A549 (cell line): ENCODE measurements around the gene CLEC4E.

Source experiments
- EP300 ChIP-seq, 2 experiments: fragments of >200 bp; sonication (Bioruptor Twin); formaldehyde crosslinking; IDR thresholded peaks; 2 replicates in 1 of 2; 3 replicates in 1 of 2; pipeline ENCODE4 v1.6.1; 2016 to 2017
- POLR2A ChIP-seq: IDR thresholded peaks from 2 replicates; pipeline ENCODE4 v1.6.1; 2012; ENCODE audit warnings: mild to moderate bottlenecking, low read length
- POLR2AphosphoS2 ChIP-seq: conservative IDR thresholded peaks from 2 replicates; pipeline ENCODE4 v1.6.1; 2012; ENCODE audit warnings: low read length, improper control_type of control experiment, inconsistent platforms
- TF ChIP-seq, protein P1 (sequence below): fragments of >200 bp; sonication (Bioruptor Twin); formaldehyde crosslinking; IDR thresholded peaks from 3 replicates; pipeline ENCODE4 v1.5.1; 2016
- TF ChIP-seq, protein P2 (sequence below): fragments of 450-650 bp; IDR thresholded peaks from 2 replicates; pipeline ENCODE4 v1.6.1; 2014; ENCODE audit warnings: antibody characterized with exemption

- TF ChIP-seq POLR2AphosphoS2 = no peak
- TF ChIP-seq EP300 (IDR thresholded peaks at IDR 0.05) = no peak
- TF ChIP-seq, protein P1, sequence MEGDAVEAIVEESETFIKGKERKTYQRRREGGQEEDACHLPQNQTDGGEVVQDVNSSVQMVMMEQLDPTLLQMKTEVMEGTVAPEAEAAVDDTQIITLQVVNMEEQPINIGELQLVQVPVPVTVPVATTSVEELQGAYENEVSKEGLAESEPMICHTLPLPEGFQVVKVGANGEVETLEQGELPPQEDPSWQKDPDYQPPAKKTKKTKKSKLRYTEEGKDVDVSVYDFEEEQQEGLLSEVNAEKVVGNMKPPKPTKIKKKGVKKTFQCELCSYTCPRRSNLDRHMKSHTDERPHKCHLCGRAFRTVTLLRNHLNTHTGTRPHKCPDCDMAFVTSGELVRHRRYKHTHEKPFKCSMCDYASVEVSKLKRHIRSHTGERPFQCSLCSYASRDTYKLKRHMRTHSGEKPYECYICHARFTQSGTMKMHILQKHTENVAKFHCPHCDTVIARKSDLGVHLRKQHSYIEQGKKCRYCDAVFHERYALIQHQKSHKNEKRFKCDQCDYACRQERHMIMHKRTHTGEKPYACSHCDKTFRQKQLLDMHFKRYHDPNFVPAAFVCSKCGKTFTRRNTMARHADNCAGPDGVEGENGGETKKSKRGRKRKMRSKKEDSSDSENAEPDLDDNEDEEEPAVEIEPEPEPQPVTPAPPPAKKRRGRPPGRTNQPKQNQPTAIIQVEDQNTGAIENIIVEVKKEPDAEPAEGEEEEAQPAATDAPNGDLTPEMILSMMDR = no peak
- TF ChIP-seq, protein P2, sequence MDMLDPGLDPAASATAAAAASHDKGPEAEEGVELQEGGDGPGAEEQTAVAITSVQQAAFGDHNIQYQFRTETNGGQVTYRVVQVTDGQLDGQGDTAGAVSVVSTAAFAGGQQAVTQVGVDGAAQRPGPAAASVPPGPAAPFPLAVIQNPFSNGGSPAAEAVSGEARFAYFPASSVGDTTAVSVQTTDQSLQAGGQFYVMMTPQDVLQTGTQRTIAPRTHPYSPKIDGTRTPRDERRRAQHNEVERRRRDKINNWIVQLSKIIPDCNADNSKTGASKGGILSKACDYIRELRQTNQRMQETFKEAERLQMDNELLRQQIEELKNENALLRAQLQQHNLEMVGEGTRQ = no peak
- no peak for TF ChIP-seq POLR2A
Measured at GRCh38 chr12:8527250-8528130, 13.2 kb downstream of the CLEC4E start.
